Superior temporal gyrus (tissue), 1 donor: Measurements from ENCODE around the gene PER2.

ENCODE experiments used
- DNase-seq: peaks from one replicate; pipeline ENCODE4 v3.0.0-alpha.2; 2016; ENCODE audit errors: extremely low spot score

Gene PER2

GRCh38 chr2:238247002-238247822, 41.2 kb downstream of the PER2 start:
- no peak for DNase-seq

- DNase-seq = no peak
Observed at GRCh38 chr2:238244151-238244550, 44.3 kb downstream of the PER2 start.

DNA sequence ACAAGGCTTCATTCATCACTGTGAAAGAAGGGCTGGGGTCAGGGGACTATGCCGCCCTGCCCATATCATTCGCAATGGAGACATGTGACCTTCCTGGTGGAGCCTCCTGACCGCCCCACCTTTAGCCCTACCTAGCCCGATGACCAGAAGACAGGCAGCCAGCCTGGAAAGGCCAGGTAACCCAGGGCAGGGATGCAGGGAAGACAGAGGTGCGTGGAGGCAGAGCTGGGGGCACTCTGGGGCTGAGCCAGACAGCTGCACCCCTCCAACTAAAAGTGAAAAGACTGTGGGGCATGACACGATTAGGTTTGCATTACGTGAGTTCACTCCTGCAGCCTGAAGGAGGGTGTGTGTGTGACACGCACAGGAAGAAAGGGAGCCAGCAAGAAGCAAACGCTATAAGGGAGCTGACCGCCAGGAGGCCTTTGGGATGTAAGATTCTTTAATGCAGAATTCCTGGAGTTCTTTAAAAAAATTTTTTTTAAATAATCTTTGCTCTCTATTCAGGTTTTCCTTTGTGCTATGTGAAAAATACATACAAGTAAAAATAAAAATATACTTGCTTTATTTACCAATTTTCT, 44.8 kb downstream of the PER2 start:
- no peak for DNase-seq

DNA sequence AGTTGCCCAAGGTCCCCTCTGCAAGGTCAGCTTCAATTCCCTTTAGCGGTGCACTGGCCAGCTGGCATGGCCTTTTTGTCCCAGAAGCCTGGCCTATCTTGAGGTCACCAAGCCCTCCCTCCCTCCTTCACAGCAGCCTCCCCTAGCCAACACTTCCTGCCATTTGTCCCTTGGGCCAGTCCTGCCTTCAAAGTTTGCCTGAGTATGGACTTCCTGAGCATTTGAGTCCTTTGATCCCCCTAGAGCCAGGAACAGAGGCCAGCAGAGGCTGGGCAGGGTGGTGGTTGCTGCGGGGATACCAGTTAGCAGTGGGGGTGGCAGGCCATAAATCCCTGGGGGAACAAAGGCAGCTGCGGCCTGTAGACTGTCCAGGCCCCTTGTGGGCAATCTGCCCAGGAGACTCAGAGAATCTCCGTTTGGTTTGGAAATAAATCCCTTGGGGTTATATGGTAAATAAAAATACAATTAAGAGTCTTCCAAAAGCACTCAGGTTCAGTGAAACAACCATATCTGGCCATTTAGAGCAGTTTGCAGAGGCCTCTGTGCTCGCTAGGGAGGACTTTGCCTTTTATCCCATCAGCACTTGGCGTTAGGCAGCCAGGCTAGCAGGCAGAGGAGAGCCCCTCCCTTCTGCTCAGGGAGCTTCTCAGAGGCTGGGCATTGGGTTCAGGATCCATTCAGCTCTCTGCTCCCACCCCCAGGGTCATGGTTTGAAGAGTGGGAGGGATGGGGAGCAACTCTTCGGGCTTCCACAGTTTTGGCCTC, 45.5 kb downstream of the PER2 start:
- DNase-seq = no peak

DNA sequence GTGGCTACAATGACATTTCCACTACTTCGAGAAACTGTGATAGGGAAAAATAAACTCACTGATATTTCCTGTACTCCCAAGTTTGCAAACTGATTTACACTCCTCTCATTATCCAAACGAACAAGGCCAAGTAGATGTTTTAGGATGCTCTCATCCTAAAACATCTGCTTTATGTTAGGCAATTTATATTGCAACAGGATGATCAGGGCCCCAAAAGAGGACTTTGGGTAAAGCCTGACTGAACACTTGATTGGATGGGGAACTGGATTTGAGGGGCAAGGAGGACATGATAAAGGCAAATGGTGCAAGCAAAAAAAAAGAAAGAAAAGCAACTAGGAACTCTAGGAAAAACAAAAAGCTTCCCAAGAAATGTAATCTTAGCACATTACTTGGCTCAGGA, 46.4 kb downstream of the PER2 start:
- DNase-seq = no peak

DNA sequence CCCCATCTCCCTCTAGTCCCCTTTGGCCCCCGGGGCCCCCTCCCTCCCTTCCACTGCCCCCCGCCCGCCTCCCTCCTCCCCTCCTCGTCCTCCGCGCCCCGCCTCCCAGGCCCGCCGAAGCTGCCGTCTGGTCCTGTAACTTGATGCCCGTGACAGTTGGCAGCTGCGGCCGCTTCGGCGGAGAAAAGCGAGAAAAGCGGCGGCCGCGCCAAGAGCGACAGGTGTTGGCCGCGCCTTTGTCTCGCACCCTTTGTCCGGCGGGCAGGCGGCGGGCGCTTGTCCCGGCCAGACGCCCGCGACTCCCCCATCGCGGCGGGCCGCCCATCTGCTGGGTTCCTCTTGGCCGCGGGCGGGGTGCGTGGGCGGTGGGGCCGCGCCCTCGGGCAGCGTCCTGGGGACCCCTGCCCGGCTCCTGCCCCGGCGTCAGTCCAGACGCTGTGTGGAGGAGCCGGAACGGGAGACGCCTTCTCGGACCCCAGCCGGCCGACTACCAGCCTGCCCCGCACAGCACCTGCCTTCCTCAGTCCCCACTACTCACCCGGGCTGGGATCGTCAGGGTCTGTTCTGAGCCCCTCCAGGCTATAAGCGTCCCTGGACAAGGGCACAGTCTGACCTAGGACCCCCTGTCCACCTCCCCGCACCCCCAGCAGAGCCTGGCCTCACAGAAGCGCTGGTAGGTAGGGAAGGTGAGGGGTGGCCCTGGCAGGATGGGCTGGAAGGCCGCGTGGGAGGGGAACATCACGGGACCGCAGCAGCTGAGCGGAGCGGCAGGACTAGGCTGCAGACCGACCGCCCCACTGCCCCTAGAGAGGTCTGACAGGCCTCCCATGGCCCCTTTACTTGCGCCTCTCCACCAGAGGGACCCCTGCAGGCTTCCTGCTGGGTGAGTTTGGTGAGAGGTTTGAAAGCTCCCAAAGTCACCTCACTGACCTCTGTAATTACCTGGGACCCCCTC, 47.4 kb downstream of the PER2 start:
- DNase-seq = no peak

DNA sequence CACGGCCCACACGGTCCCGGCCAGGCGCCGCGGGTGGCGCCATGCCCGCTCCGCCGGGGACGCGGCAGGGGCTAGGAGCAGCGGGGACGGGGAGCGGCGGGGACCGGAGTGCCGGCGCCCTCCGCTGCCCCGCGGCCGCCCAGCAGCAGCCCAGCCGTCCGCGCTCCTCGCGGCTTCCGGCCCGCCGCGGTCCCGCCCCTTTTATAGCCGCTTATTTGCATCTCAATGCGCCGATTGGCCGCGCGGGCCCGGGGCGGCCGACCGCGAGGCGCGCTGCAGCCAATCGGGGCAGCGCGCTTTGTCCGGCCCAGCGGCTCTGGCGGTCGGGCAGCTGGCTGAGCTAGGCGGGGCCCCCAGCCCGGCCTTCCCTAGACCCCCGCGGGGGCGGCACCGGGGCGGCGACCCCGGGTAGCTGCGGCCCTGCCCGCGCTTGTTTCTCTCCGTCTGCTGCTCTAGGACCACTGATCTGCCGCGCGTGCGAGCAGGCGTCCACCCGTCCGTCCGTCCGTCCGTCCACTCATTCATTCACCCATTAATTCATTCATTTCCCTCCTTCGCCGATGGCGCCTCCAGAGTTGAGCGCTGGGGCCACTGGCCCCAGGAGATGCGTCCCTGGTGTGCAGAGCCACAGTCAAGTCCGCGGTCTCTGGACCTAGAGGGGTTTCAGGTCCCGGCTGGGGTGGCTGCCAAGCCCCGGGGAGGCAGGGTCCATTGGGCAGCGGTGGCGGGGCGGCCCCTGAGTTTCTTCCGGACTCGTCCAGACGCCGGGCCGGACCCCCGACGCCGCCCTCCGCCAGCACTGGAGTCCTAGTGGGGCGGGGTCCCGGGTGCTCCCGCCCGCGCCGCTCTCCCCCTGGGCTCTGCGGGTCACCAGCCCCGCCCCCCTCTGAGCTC, 48.3 kb downstream of the PER2 start, which contains the start of gene HES6:
TSS of gene HES6 (minus strand) at position 176 of the 894 bp plus-strand sequence. CDS start at position 43, 133 bp downstream.
- peak; percentile 91 for DNase-seq

DNA sequence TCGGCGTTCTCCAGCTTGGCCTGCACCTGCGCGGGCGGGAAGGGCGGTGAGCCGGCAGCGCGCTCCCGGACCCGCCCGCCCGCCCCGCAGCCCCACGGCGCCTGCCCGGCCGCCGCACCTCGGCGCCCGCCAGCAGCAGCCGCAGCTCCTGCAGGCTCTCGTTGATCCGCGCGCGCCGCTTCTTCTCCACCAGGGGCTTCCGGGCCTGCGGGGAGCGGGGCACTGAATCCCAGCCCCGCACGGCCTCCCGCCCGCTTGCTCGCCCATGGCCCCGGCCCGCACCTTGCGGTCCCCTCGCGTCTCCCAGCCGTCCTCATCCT, 48.9 kb downstream of the PER2 start:
- DNase-seq = no peak

- no peak for DNase-seq
Observed at GRCh38 chr2:238238766-238239542, 49.5 kb downstream of the PER2 start.

DNA sequence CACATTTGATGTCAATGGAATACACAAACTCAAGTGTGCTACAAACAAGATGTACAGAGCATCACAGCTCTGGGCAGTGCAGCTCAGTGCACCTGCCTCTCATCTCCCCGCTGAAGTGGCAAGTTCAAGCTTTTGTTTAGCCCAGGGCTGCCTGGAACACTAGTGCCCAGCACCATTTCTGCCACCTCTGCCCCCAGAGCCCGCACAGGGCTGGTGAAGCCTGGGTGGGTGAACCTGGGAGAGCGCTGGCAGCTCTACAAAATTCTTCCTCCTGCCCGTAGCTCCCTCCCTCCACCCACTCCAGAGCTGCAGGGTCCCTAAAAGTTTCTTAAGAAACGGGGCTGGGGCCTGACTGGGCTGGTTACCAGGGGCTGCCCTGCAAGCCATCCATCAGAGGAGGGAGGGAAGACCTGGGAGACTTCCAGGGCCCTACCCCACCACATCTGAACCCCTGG, 50.1 kb downstream of the PER2 start:
- no peak for DNase-seq

GRCh38 chr2:238237431-238238135, 50.8 kb downstream of the PER2 start:
- DNase-seq = no peak

DNA sequence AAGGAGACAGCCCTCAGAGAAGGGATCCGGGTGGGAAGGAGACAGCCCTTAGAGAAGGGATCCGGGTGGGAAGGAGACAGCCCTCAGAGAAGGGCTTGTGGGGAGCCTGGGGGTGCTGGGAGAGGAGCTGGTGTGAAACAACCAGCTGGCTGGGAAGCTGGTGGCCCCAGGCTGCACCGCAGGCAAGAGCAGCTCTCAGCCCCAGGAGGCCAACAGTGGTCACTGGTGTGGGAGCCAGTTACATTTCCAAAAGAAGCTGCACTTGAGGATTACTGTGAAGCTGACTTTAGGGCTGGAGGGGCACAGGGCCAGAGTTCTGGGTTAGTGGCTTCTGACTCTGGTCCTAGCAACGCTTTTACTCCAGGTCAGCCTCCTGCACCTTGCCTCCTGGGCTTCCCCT, 51.8 kb downstream of the PER2 start:
- no peak for DNase-seq

- no peak for DNase-seq
Observed at GRCh38 chr2:238235856-238236255, 52.6 kb downstream of the PER2 start.

- DNase-seq = no peak
Observed at GRCh38 chr2:238235331-238235732, 53.1 kb downstream of the PER2 start.

DNA sequence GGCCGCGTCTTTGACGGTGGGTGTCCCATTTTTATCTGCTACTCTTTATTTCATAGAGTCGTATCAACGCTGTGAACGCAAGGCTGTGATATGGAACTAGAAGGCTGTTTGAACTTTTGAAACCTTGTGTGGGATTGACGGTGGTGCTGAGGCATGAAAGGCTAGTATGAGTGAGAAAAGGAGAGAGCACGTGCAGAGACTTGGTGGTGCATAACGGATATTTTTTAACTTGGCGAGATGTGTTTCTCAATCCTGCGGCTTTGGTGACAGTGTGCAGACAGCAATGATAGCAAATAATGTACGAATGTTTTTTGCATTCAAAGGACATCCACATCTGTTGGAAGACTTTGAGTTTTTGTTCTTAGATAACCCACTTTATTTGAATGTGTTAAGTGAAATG, 54.8 kb downstream of the PER2 start:
- no peak for DNase-seq

DNA sequence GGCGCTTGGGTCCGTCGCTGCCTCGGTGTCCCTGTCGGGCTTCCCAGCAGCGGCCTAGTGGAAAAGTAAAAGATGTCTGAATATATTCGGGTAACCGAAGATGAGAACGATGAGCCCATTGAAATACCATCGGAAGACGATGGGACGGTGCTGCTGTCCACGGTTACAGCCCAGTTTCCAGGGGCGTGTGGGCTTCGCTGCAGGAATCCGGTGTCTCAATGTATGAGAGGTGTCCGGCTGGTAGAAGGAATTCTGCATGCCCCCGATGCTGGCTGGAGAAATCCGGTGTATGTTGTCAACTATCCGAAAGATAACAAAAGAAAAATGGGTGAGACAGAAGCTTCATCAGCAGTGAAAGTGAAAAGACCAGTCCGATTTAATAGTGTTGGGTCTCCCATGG, 56.6 kb downstream of the PER2 start:
- DNase-seq = no peak

- DNase-seq = peak; percentile 81
Observed at GRCh38 chr2:238231251-238231793, 57.1 kb downstream of the PER2 start.

GRCh38 chr2:238230699-238231098, 57.7 kb downstream of the PER2 start:
- no peak for DNase-seq

GRCh38 chr2:238228700-238229099, 59.7 kb downstream of the PER2 start:
- no peak for DNase-seq
